Gastrocnemius medialis (tissue), 4 donors: Measurements from ENCODE around the gene SLC44A1.

Source experiments
- POLR2A ChIP-seq, 2 donors: fragments of 450-650 bp; IDR thresholded peaks; one replicate each; pipeline ENCODE4 v1.6.1; 2017; ENCODE audit warnings: antibody characterized with exemption in 2 of 2, mild to moderate bottlenecking in 2 of 2, moderate library complexity in 2 of 2
- TF ChIP-seq, protein P1 (sequence below), 5 experiments: fragments of 450-650 bp in 3 of 5; fragments of 200-600 bp in 2 of 5; sonication (generic) in 2 of 5; IDR thresholded peaks in 4 of 5; conservative IDR thresholded peaks in 1 of 5; 1 replicate in 4 of 5; 2 replicates in 1 of 5; pipeline ENCODE4 v1.5.1; 2016 to 2019; ENCODE audit warnings: antibody characterized with exemption in 5 of 5, mild to moderate bottlenecking in 3 of 5, moderate library complexity in 3 of 5

GRCh38 chr9:105439428-105439827, 195.0 kb downstream of the SLC44A1 start:
- TF ChIP-seq, protein P1, sequence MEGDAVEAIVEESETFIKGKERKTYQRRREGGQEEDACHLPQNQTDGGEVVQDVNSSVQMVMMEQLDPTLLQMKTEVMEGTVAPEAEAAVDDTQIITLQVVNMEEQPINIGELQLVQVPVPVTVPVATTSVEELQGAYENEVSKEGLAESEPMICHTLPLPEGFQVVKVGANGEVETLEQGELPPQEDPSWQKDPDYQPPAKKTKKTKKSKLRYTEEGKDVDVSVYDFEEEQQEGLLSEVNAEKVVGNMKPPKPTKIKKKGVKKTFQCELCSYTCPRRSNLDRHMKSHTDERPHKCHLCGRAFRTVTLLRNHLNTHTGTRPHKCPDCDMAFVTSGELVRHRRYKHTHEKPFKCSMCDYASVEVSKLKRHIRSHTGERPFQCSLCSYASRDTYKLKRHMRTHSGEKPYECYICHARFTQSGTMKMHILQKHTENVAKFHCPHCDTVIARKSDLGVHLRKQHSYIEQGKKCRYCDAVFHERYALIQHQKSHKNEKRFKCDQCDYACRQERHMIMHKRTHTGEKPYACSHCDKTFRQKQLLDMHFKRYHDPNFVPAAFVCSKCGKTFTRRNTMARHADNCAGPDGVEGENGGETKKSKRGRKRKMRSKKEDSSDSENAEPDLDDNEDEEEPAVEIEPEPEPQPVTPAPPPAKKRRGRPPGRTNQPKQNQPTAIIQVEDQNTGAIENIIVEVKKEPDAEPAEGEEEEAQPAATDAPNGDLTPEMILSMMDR (IDR thresholded peaks at IDR 0.05 in 4 of 5, conservative IDR thresholded peaks at IDR 0.05 in 1 of 5): no peak
- peak in 1 of 2 donors; percentile 8 for TF ChIP-seq POLR2A (IDR thresholded peaks at IDR 0.05)
